Measurements from ENCODE around the gene C12orf75.

C12orf75 gene

DNA sequence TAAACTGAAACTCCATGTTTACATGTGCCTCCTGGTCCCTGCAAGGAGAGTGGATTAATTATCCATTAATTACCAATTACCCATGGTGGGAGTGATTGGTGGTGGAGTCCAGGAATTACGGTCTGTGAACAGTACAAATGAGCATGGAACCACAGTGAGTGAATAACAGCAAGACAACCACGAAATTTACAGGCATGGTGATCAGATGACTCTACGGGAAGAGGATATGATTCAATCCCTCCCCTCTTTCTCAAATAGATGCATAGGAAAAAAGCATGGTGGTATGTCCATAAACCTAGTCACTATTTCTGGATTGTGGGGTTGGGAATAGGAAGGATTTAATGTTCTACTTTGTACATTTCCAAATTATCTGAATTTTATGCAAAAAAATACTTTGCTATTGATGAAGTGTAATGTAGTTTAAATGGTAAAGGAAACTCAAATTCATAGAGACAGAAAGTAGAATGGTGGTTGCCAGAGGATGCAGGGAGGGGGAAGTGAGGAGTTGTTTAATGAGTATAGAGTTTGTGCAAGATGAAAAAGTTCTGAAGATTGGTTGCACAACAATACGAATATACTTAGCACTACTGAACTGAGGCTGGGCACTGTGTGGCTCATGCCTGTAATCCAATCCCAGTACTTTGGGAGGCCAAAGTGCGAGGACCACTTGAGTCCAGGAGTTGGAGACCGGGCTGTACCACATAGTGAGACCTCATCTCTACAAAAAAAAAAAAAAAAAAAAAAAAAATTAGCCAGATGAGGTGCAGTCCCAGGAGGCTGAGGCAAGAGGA is 41.2 kb upstream of the C12orf75 start:
- H3K9me3 ChIP-seq (ENCODE audit: control insufficient read depth, insufficient read depth, low read depth, low read length): no peaks in the 10 kb centered on the region
- TF ChIP-seq TCF7L2 (IDR thresholded peaks at IDR 0.05; ENCODE audit: borderline replicate concordance, low read depth, low read length): no peak
- CTCF ChIA-PET: no interaction called here
- POLR2A ChIA-PET: no interaction called here
- no peaks in the 10 kb centered on the region for H3K36me3 ChIP-seq (ENCODE audit: control insufficient read depth in 2 of 2, insufficient read depth in 1 of 2, low read length in 2 of 2)
- no peaks in the 10 kb centered on the region for H3K4me1 ChIP-seq (ENCODE audit: control insufficient read depth, insufficient read depth, low read length)
- no peak overlapping the region for H3K4me3 ChIP-seq (ENCODE audit: low read depth, low read length)
- H3K27ac ChIP-seq (ENCODE audit: extremely low read depth, low read depth, low read length): no peak overlapping the region

DNA sequence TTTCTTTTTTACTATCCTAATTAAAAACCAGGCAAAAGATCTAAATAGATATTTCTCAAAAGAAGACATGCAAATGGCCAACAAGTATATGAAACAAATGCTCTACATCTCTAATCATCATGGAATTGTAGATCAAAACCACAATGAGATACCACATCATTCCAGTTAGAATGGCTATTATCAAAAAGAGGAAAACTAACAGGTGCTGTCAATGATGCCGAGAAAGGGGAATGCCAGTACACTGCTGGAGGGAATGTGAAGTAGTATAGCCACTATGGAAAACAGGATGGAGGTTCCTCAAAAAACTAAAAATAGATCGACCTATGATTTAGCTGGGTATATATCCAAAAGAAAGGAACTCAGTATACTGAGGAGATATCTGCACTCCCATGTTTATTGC is 39.0 kb upstream of the C12orf75 start:
- no peaks in the 10 kb centered on the region for H3K36me3 ChIP-seq (ENCODE audit: control insufficient read depth in 2 of 2, insufficient read depth in 1 of 2, low read length in 2 of 2)
- ChIA-PET POLR2A (no interaction called here), CTCF (no interaction called here)
- H3K4me1 ChIP-seq (ENCODE audit: control insufficient read depth, insufficient read depth, low read length): no peaks in the 10 kb centered on the region
- TF ChIP-seq ZNF214 (tag by site-specific recombination; IDR thresholded peaks at IDR 0.05; ENCODE audit: borderline replicate concordance) (no peak), ZNF548 (tag by site-specific recombination; IDR thresholded peaks at IDR 0.05) (no peak), GLI2 (tag by site-specific recombination; IDR thresholded peaks at IDR 0.05; ENCODE audit: borderline replicate concordance, low read depth) (no peak), KLF7 (tag by site-specific recombination; IDR thresholded peaks at IDR 0.05; ENCODE audit: borderline replicate concordance) (no peak)
- TF ChIP-seq, protein P1, sequence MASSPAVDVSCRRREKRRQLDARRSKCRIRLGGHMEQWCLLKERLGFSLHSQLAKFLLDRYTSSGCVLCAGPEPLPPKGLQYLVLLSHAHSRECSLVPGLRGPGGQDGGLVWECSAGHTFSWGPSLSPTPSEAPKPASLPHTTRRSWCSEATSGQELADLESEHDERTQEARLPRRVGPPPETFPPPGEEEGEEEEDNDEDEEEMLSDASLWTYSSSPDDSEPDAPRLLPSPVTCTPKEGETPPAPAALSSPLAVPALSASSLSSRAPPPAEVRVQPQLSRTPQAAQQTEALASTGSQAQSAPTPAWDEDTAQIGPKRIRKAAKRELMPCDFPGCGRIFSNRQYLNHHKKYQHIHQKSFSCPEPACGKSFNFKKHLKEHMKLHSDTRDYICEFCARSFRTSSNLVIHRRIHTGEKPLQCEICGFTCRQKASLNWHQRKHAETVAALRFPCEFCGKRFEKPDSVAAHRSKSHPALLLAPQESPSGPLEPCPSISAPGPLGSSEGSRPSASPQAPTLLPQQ (tag by site-specific recombination; IDR thresholded peaks at IDR 0.05): no peak
- TF ChIP-seq, protein P2, sequence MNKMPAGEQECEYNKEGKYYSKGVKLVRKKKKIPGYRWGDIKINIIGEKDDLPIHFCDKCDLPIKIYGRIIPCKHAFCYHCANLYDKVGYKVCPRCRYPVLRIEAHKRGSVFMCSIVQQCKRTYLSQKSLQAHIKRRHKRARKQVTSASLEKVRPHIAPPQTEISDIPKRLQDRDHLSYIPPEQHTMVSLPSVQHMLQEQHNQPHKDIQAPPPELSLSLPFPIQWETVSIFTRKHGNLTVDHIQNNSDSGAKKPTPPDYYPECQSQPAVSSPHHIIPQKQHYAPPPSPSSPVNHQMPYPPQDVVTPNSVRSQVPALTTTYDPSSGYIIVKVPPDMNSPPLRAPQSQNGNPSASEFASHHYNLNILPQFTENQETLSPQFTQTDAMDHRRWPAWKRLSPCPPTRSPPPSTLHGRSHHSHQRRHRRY (tag by site-specific recombination; IDR thresholded peaks at IDR 0.05): no peak
- no peak overlapping the region for H3K27ac ChIP-seq (ENCODE audit: extremely low read depth, low read depth, low read length)
- no peaks in the 10 kb centered on the region for H3K9me3 ChIP-seq (ENCODE audit: control insufficient read depth, insufficient read depth, low read depth, low read length)
- H3K4me3 ChIP-seq (ENCODE audit: low read depth, low read length): no peak overlapping the region

DNA sequence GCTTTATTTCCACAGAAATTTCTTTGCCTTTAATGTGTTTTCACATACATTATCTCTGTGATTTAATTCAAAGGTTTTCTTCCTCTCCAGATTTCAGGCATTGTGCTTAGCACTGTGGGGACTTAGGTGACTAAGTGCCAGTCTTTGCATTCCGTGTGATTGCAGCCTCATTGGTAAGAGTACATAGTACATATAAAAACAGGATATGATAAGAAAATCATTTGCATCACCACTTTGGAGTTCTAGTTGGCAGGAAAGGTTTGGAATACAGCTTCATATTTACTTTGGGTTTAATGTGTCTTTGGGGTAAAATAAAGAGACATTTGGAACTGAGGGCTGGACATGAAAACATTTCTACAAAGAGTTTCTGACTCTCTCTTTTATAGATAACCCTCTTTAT is 37.8 kb upstream of the C12orf75 start:
- H3K9me3 ChIP-seq (ENCODE audit: control insufficient read depth, insufficient read depth, low read depth, low read length): no peaks in the 10 kb centered on the region
- TF ChIP-seq ZNF335 (tag by site-specific recombination; conservative IDR thresholded peaks at IDR 0.05) (peak; percentile 51), ZNF660 (tag by site-specific recombination; IDR thresholded peaks at IDR 0.05) (no peak), ZNF843 (tag by site-specific recombination; IDR thresholded peaks at IDR 0.05) (no peak), EGR2 (tag by site-specific recombination; IDR thresholded peaks at IDR 0.05; ENCODE audit: low read depth) (no peak), OVOL3 (tag by site-specific recombination; IDR thresholded peaks at IDR 0.05) (no peak)
- no peak overlapping the region for H3K27ac ChIP-seq (ENCODE audit: extremely low read depth, low read depth, low read length)
- H3K4me3 ChIP-seq (ENCODE audit: low read depth, low read length): no peak overlapping the region
- ChIA-PET CTCF (interaction anchor here (0.6 to 1.3 kb wide), 4 partner anchors 8 to 92 kb away, joined by 3 to 4 read pairs (median 3); no protein-coding TSS in a partner anchor), POLR2A (no interaction called here)
- H3K36me3 ChIP-seq (ENCODE audit: control insufficient read depth in 2 of 2, insufficient read depth in 1 of 2, low read length in 2 of 2): no peaks in the 10 kb centered on the region
- H3K4me1 ChIP-seq (ENCODE audit: control insufficient read depth, insufficient read depth, low read length): no peaks in the 10 kb centered on the region

GRCh38 chr12:105293187-105293586 is 37.3 kb upstream of the C12orf75 start:
- no peak overlapping the region for H3K27ac ChIP-seq (ENCODE audit: extremely low read depth, low read depth, low read length)
- H3K36me3 ChIP-seq (ENCODE audit: control insufficient read depth in 2 of 2, insufficient read depth in 1 of 2, low read length in 2 of 2): no peaks in the 10 kb centered on the region
- POLR2A ChIA-PET: no interaction called here
- H3K4me3 ChIP-seq (ENCODE audit: low read depth, low read length): no peak overlapping the region
- H3K9me3 ChIP-seq (ENCODE audit: control insufficient read depth, insufficient read depth, low read depth, low read length): no peaks in the 10 kb centered on the region
- CTCF ChIA-PET: interaction anchor here (1.0 to 1.3 kb wide), 3 partner anchors 9 to 92 kb away, joined by 3 to 4 read pairs (median 3); no protein-coding TSS in a partner anchor
- TF ChIP-seq MEIS1 (CRISPR knock-in tag; IDR thresholded peaks at IDR 0.05; ENCODE audit: borderline replicate concordance) (no peak), ZNF292 (tag by site-specific recombination; IDR thresholded peaks at IDR 0.05; ENCODE audit: borderline replicate concordance, low read depth) (no peak), ZNF175 (tag by site-specific recombination; IDR thresholded peaks at IDR 0.05) (no peak), ZNF777 (tag by site-specific recombination; IDR thresholded peaks at IDR 0.05; ENCODE audit: borderline replicate concordance) (no peak), ZNF350 (tag by site-specific recombination; IDR thresholded peaks at IDR 0.05) (no peak), ZNF138 (tag by site-specific recombination; IDR thresholded peaks at IDR 0.05; ENCODE audit: borderline replicate concordance) (no peak), ZBTB20 (tag by site-specific recombination; IDR thresholded peaks at IDR 0.05) (no peak), ZBTB48 (tag by site-specific recombination; IDR thresholded peaks at IDR 0.05) (no peak), ZNF571 (tag by site-specific recombination; IDR thresholded peaks at IDR 0.05) (no peak), SP2 (tag by site-specific recombination; IDR thresholded peaks at IDR 0.05) (no peak), ZNF133 (tag by site-specific recombination; IDR thresholded peaks at IDR 0.05) (no peak), MZF1 (tag by site-specific recombination; IDR thresholded peaks at IDR 0.05; ENCODE audit: borderline replicate concordance) (no peak), ZSCAN16 (tag by site-specific recombination; IDR thresholded peaks at IDR 0.05) (no peak), ZNF335 (tag by site-specific recombination; conservative IDR thresholded peaks at IDR 0.05) (no peak), ZSCAN23 (tag by site-specific recombination; IDR thresholded peaks at IDR 0.05) (no peak)
- no peaks in the 10 kb centered on the region for H3K4me1 ChIP-seq (ENCODE audit: control insufficient read depth, insufficient read depth, low read length)
